Measurements from ENCODE around the gene UST. TPM values are rescaled to one million over a fixed set of nuclear protein-coding genes. Genes with fewer than 3 reads are reported as not detected.

UST gene
- total RNA-seq, 2 experiments from 2014 or later: 1.4 to 4.1 TPM

GRCh38 chr6:148962854-148963515 is 216.2 kb downstream of the UST start:
- Histone ChIP-seq H3K9me3 (ENCODE audit: low read length) (no peaks in the 10 kb centered on the region), H4K20me1 (ENCODE audit: insufficient read depth, low read length) (no peaks in the 10 kb centered on the region), H3K4me3 (ENCODE audit: low read depth, low read length, poor library complexity, severe bottlenecking) (no peak overlapping the region), H3K9me2 (ENCODE audit: insufficient read depth, low read length) (no peaks in the 10 kb centered on the region), H3K27ac (ENCODE audit: low read depth, low read length, poor library complexity, severe bottlenecking) (no peak overlapping the region), H2AFZ (ENCODE audit: low read length) (no peak overlapping the region), H3K79me2 (ENCODE audit: insufficient read depth, low read depth, low read length) (no peaks in the 10 kb centered on the region), H3K36me3 (ENCODE audit: insufficient read depth, low read length) (no peaks in the 10 kb centered on the region), H3K4me1 (ENCODE audit: insufficient read depth, low read length, poor library complexity, severe bottlenecking) (no peaks in the 10 kb centered on the region), H3K4me2 (ENCODE audit: low read length) (no peak overlapping the region)
- TF ChIP-seq CTCF (conservative IDR thresholded peaks at IDR 0.05; ENCODE audit: low read length) (no peak), EZH2phosphoT487 (IDR thresholded peaks at IDR 0.05; ENCODE audit: borderline replicate concordance, low read depth, low read length) (no peak)
- DNase-seq (ENCODE audit: low spot score): no peak
- CTCF ChIA-PET (ENCODE audit: unreplicated experiment): no interaction called here
- no TSS peak for BruUV-seq (replicated peaks)
- POLR2A ChIA-PET: interaction anchor here (0.6 kb wide), 1 partner anchor 139 kb away, joined by 3 read pairs; no protein-coding TSS in a partner anchor
- intact Hi-C loops (cut with micrococcal nuclease; ENCODE audit: unreplicated experiment): no loop called here

DNA sequence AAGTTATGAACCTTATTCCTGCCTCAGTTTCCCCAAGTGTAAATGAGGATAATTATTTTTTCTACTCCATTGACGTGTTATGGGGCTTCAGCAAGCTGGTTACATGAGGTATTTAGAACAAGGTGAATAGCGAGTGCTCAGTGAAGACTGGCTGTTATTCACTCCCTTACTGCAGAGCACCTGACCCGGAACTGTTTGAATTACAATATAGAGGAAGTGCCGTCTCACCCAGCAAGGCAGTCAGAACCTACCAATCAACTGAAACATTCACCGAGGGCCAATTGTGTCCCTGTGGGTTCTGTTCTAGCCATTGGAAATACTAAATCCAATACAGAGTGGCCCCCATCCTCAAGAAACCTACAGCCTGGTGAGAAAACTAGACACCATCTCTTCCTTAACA is 216.9 kb downstream of the UST start:
- no peaks in the 10 kb centered on the region for H3K36me3 ChIP-seq (ENCODE audit: insufficient read depth, low read length)
- no TSS peak for BruUV-seq (replicated peaks)
- H4K20me1 ChIP-seq (ENCODE audit: insufficient read depth, low read length): no peaks in the 10 kb centered on the region
- ChIA-PET POLR2A (no interaction called here), CTCF (ENCODE audit: unreplicated experiment) (no interaction called here)
- no peaks in the 10 kb centered on the region for H3K4me1 ChIP-seq (ENCODE audit: insufficient read depth, low read length, poor library complexity, severe bottlenecking)
- no peak overlapping the region for H3K4me2 ChIP-seq (ENCODE audit: low read length)
- H2AFZ ChIP-seq (ENCODE audit: low read length): no peak overlapping the region
- no peak overlapping the region for H3K4me3 ChIP-seq (ENCODE audit: low read depth, low read length, poor library complexity, severe bottlenecking)
- no peaks in the 10 kb centered on the region for H3K9me3 ChIP-seq (ENCODE audit: low read length)
- intact Hi-C loops (cut with micrococcal nuclease; ENCODE audit: unreplicated experiment): no loop called here
- H3K27ac ChIP-seq (ENCODE audit: low read depth, low read length, poor library complexity, severe bottlenecking): no peak overlapping the region
- H3K79me2 ChIP-seq (ENCODE audit: insufficient read depth, low read depth, low read length): no peaks in the 10 kb centered on the region
- DNase-seq (ENCODE audit: low spot score): no peak
- H3K9me2 ChIP-seq (ENCODE audit: insufficient read depth, low read length): no peaks in the 10 kb centered on the region
- TF ChIP-seq EZH2phosphoT487 (IDR thresholded peaks at IDR 0.05; ENCODE audit: borderline replicate concordance, low read depth, low read length) (no peak), CTCF (conservative IDR thresholded peaks at IDR 0.05; ENCODE audit: low read length) (no peak)

DNA sequence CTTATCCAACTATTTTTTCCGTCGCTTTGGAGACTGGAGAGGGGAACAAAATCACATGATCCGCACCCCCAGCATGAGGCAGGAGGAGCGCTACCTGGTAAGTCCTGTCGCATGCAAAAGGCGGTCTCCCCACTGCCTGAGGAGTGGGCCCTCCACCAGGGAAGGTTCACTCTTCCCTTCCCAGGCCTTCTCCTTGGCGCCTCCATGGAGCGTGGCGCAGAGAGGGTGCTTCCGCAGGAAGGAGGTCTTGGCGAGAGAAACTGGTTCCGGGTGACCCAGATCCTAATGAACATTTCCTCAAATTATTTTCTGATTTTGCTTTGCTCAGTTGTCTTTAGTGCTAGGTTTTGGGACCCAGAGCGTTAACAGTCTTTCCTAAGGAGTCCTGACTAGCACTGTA is 217.6 kb downstream of the UST start:
- Histone ChIP-seq H3K4me2 (ENCODE audit: low read length) (no peak overlapping the region), H4K20me1 (ENCODE audit: insufficient read depth, low read length) (no peaks in the 10 kb centered on the region), H3K9me2 (ENCODE audit: insufficient read depth, low read length) (no peaks in the 10 kb centered on the region), H3K36me3 (ENCODE audit: insufficient read depth, low read length) (no peaks in the 10 kb centered on the region), H3K9me3 (ENCODE audit: low read length) (no peaks in the 10 kb centered on the region), H3K27ac (ENCODE audit: low read depth, low read length, poor library complexity, severe bottlenecking) (no peak overlapping the region), H3K79me2 (ENCODE audit: insufficient read depth, low read depth, low read length) (no peaks in the 10 kb centered on the region), H3K4me3 (ENCODE audit: low read depth, low read length, poor library complexity, severe bottlenecking) (no peak overlapping the region), H2AFZ (ENCODE audit: low read length) (no peak overlapping the region), H3K4me1 (ENCODE audit: insufficient read depth, low read length, poor library complexity, severe bottlenecking) (no peaks in the 10 kb centered on the region)
- no TSS peak for BruUV-seq (replicated peaks)
- POLR2A ChIA-PET: no interaction called here
- intact Hi-C loops (cut with micrococcal nuclease; ENCODE audit: unreplicated experiment): no loop called here
- DNase-seq (ENCODE audit: low spot score): no peak
- TF ChIP-seq EZH2phosphoT487 (IDR thresholded peaks at IDR 0.05; ENCODE audit: borderline replicate concordance, low read depth, low read length) (no peak), CTCF (conservative IDR thresholded peaks at IDR 0.05; ENCODE audit: low read length) (no peak)
- CTCF ChIA-PET (ENCODE audit: unreplicated experiment): no interaction called here

All from OCI-LY7 (cell line).